Amniotic epithelial cell (primary cell): ENCODE data around the gene LMTK2.
"Not testable (repeated sequence)": the region's sequence is repeated elsewhere in the genome, so short reads cannot be mapped to it uniquely, and the experiment has no call there.

Source experiments
- DNase-seq: peaks from one replicate; pipeline ENCODE4 v3.0.0-alpha.2; 2010; ENCODE audit warnings: low read depth

LMTK2 gene

GRCh38 chr7:98105942-98106544, 619 bp upstream of the LMTK2 start:
- DNase-seq: no peak

GRCh38 chr7:98107313-98107721, 655 bp downstream of the LMTK2 start:
- DNase-seq: peak; percentile 8

- DNase-seq: peak; percentile 26
Observed at GRCh38 chr7:98110249-98111022, 3.8 kb downstream of the LMTK2 start.

- no peak for DNase-seq
Observed at GRCh38 chr7:98112077-98112476, 5.4 kb downstream of the LMTK2 start.

GRCh38 chr7:98115746-98116525, 9.3 kb downstream of the LMTK2 start:
- no peak for DNase-seq

GRCh38 chr7:98116656-98117461, 10.2 kb downstream of the LMTK2 start:
- DNase-seq: peak; percentile 60

- peak; percentile 84 for DNase-seq
Observed at GRCh38 chr7:98119256-98119918, 12.7 kb downstream of the LMTK2 start.

GRCh38 chr7:98120559-98120958, 13.9 kb downstream of the LMTK2 start:
- DNase-seq: no peak

- not testable (repeated sequence) for DNase-seq
Observed at GRCh38 chr7:98121388-98121787, 14.7 kb downstream of the LMTK2 start.

- no peak for DNase-seq
Observed at GRCh38 chr7:98123365-98123696, 16.7 kb downstream of the LMTK2 start.

GRCh38 chr7:98125759-98126158, 19.1 kb downstream of the LMTK2 start:
- no peak for DNase-seq

GRCh38 chr7:98126311-98127142, 19.9 kb downstream of the LMTK2 start:
- peak; percentile 51 for DNase-seq

- DNase-seq: no peak
Observed at GRCh38 chr7:98128346-98128745, 21.7 kb downstream of the LMTK2 start.

GRCh38 chr7:98130959-98131358, 24.3 kb downstream of the LMTK2 start:
- peak; percentile 58 for DNase-seq

- peak; percentile 38 for DNase-seq
Observed at GRCh38 chr7:98133181-98133580, 26.5 kb downstream of the LMTK2 start.

- DNase-seq: peak; percentile 59
Observed at GRCh38 chr7:98133621-98134303, 27.1 kb downstream of the LMTK2 start.

GRCh38 chr7:98134420-98135228, 28.0 kb downstream of the LMTK2 start:
- DNase-seq: no peak

- no peak for DNase-seq
Observed at GRCh38 chr7:98135984-98136383, 29.3 kb downstream of the LMTK2 start.

GRCh38 chr7:98136423-98136822, 29.8 kb downstream of the LMTK2 start:
- DNase-seq: no peak
